Limb (tissue), 2 donors: ENCODE results near the gene DHX57.
"Not testable (repeated sequence)": the region's sequence is repeated elsewhere in the genome, so short reads cannot be mapped to it uniquely, and the experiment has no call there.

ENCODE experiments used
- DNase-seq, 2 donors: peaks; one replicate each; pipeline ENCODE4 v3.0.0-alpha.2; 2016; ENCODE audit errors: extremely low spot score in 2 of 2

The DHX57 gene

DNA sequence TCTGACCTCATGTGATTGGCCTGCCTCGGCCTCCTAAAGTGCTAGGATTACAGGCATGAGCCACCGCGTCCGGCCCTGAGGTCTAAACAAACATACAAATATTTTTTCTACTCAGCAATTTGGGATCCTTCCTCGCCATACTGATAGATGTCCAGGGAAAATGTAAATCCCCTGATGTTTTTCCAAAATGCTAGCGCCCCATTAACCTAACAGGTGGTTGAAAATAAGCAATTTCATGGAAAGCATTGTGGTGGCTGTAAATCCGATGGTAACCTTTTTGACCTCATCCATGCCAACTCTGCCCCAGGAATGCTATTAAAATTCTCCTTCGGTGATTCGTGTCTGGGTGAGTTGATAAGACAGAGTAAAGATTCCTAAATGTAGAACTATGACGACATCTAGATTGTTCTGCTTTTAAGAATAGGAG lies 78.5 kb downstream of the DHX57 start:
- no peak for DNase-seq

DNA sequence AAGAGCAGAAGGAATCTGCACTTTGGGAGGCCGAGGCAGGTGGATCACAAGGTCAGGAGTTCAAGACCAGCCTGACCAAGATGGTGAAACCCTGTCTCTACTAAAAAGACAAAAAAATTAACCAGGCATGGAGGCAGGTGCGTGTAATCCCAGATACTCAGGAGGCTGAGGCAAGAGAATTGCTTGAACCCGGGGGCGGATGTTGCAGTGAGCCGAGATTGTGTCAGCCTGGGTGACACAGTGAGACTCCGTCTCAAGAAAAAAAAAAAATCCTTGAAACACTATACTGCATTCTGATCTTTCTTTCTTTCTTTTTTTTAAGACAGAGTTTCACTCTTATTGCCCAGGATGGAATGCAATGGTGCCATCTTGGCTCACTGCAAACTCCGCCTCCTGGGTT lies 80.7 kb downstream of the DHX57 start:
- DNase-seq, result not testable (repeated sequence)

DNA sequence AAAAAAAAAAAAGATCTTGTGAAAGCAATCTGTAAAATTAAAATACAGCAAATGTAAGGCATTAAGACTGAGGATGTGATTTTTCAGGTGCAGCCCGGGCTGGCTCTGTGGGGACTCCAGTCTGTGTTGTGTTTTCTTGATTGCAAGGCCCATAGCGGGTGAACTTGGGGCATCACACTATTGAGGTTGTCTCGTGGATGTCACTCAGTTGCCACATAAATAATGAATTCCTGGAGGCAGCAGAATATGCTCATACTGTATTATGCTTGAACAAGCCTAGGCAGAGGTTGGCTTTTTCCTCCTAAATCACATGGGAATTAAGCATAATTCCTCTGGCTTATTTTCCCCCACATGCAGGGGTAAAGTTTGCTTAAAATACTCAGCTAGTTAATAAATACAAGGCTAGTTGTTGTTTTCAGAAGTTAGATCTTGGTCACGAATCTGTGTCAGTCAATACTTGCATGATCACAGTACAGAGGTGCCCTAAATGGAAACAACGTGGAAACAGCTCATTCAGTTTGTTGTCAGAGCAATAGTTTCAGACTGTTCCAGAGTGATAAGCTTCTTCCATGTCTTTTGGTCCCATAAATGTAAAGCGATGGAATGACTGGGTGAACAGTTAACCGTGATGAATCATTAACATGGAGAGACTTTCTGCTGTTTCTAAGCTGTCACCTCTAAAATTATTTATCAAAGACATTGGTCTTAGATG lies 81.3 kb downstream of the DHX57 start:
- DNase-seq, result no peak

DNA sequence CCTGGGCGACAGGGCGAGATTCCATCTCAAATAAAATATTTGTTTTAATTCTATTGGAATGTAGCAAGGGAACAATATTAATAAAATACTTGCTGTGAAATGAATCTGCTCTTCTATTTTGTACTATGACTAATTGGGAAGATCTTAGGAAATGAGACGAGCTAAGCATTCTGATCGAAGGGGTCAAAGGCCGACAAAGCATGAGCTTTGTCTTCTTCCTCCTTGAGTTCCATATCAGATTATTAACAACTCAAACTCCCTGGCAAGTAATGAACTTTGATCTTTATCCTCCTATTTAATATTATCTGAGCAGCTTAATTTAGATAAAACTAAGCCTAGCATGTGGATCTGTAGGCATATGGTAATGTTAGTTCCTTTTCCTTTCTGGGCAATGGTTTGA lies 82.2 kb downstream of the DHX57 start:
- no peak for DNase-seq

DNA sequence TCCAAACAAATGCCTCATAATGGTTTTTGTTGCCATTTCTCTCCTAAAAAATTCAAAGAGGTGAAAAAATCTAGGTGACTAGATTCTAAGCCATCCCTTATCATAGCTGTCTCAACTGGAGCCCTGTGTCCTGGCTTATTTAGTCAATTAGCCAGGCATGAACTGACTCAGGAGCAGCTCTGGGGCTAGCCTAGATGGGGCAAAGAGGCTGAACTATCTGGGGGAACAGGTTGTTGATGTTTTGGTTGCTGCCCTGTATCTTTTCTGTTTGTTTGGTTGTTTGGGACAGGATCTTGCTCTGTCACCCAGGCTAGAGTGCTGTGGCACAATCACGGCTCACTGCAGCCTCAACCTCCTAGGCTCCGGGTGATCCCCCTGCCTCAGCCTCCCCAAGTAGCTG lies 83.0 kb downstream of the DHX57 start:
- no peak for DNase-seq

DNA sequence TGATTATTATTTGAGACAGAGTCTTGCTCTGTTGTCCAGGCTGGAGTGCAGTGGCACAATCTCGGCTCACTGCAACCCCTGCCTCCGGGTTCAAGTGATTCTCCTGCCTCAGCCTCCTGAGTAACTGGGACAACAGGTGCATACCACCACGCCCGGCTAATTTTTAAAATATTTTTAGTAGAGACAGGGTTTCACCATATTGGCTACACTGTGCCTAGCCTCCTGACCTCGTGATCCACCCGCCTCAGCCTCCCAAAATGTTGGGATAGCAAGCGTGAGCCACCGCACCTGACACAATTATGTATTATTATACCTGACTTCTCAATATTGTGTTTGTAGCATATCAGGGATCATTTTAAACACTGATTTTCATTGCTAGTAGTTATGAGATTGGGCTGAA lies 83.4 kb downstream of the DHX57 start:
- not testable (repeated sequence) for DNase-seq

DNA sequence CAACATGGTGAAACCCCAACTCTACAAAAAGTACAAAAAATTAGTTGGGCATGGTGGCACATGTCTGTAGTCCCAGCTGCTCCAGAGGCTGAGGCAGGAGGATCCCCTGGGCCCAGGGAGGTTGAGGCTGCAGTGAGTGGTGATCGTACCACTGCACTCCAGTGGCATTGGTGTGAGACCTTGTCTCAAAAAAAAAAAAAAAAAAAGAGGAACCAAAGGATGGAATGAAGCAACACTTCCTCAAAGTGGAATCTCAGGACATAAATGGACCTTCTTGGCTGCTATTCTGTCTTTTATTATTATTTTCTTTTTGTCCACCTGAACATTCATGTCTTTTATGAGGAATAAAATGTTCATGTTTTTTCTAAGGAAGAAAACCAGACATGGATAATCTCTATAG lies 84.0 kb downstream of the DHX57 start:
- DNase-seq, result no peak

DNA sequence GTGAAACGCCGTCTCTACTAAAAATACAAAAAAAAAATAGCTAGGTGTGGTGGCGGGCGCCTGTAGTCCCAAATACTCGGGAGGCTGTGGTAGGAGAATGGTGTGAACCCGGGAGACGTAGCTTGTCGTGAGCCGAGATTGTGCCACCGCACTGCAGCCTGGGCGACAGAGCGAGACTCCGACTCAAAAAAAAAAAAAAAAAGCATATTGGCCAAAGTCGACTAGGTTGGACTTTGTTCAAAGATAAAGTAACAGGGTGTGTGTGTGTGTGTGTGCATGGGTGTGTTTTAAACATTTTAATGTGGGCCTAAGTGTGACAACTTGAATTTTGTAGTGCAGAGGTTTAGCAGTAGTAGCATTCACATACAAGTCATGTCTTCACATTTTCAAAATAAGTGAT lies 86.0 kb downstream of the DHX57 start:
- no peak for DNase-seq

DNA sequence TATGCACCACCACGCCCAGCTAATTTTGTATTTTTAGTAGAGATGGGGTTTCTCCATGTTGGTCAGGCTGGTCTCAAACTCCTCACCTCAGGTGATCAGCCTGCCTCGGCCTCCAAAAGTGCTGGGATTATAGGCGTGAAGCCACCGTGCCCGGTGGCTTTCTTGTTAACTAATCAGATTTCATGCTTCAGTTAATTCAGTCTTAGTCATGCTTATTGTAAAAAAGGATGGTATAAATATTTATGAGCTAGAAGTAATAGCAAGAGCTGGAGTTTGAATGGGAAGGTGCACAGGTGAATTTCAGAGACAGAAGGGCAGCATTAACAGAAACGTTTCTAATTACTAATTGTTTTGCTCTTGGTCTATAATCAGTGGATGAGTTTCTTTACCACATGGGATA lies 87.4 kb downstream of the DHX57 start:
- DNase-seq, result no peak

DNA sequence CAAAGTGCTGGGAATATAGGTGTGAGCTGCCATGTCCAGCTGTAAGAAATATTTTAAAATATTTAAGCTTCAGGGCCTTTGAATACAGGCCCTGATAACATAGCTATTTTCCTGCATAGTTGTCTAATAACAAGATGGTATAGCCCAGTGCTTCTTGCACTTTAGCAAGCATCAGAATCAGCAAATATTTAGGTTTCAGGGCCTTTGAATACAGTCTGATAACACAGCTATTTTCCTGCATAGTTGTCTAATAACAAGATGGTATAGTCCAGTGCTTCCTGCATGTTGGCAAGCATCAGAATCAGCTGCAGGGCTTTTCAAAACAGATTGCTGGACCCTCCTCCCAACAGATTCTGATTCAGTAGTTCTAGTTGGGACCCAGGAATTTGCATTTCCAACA lies 92.1 kb downstream of the DHX57 start:
- DNase-seq, result no peak

DNA sequence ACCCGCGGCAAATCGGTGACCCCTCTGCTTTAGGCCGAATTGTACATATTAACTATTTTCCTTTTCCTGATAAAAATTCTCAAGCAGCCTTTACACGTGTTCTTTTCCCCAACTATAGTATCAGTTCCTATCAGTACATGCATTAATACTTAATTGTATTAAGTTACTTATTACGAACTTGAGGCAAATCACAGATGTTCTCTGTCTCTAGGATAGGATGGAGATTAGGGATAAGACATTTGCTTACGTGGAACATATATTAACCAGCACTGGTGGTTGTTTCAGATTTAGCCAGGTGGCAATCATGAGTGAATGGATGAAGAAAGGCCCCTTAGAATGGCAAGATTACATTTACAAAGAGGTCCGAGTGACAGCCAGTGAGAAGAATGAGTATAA lies 97.0 kb downstream of the DHX57 start:
- DNase-seq, result no peak

DNA sequence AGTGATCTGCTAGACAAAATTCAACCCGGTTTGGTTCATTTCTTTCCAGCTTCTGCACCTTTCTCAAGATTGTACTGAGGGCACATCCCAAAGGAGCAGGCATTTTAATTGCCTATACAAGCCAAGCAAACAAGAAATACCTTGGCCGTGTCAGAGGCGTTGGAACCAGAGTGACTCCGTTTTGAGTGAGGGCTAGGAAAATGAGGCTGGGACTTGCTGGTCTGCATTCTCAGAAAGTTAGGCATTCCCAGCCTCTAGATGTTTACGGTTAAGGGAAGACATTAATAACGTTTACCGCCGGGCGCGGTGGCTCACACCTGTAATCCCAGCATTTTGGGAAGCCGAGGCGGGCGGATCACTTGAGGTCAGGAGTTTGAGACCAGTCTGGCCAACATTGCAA lies 99.2 kb downstream of the DHX57 start:
- no peak for DNase-seq

DNA sequence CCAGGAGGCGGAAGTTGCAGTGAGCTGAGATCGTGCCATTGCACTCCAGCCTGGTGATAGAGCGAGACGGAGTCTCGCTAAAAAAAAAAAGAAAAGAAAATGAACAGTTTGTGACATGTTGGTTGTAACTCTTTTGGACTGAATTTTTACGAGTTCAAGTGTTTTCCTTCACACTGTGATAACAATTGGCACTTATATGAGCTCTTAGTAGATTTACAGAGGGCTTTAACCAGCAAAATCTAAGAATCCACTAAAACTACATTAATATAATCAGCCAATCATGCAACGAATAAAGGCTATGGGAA lies 99.9 kb downstream of the DHX57 start:
- DNase-seq, result no peak

DNA sequence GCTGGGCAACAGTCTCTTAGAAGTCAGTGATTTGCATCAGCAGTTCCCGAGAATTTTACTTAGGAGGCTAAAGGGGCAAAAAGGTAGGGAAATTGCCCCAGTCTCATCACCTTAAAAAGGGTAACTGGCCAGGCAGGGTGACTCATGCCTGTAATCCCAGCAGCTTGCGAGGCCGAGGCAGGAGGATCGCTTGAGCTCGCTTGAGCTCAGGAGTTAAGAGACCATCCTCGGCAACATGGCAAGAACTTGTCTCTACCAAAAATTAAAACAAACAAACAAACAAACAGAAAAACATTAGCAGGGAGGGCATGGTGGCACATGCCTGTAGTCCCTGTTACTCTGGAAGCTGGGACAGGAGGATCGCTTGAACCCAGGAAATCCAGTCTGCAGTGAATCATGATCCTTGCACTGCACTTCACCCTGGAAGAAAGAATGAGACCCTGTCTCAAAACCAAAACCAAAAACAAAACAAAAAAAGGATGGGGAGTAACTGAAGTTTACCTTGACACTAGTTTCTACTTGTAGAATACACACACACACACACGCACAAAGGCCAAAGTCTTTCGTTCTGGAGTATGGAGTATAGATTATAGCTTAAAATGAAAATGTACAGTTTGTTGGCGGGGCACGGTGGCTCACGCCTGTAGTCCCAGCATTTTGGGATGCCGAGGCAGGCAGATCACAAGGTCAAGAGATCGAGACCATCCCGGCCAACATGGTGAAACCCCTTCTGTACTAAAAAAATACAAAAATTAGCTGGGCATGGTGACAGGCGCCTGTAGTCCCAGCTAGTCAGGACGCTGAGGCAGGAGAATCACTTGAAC lies 100.4 kb downstream of the DHX57 start:
- no peak for DNase-seq

DNA sequence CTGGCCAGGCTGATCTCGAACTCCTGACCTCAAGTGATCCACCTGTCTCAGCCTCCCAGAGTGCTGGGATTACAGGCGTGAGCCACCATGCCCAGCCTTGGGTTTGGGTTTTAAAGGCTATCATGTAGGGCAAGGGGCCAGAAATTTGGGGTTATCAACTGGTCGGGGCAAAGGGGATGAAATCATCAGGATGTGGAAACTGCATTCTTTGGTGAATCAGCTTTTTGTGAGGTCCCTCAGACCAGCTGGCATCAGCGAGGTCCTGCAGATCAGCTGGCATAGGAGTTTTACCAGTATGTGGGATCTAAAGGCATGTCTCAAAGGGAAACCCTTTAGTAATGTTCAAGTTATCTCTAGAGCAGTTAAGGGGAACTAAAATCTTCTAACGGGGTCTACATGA lies 104.1 kb downstream of the DHX57 start:
- no peak for DNase-seq

DNA sequence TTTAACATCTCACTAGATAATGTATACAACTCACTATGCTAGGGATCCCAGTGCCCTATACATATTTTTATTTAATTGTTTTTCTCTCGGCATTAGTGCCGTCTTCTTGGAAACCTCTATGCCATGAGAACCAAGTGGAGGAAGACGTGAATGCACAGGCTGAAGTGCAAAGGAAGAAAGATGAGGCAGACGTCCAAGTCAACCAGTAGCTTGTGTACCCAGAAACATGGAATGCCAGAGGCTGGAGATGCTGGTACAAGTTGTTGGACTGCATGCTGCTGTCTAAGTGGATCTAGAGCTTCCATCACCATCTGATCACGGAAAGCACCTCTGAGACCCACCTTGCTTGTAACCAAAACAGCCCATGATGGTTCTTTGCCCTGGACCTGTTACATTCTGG lies 110.2 kb downstream of the DHX57 start:
- DNase-seq, result no peak

DNA sequence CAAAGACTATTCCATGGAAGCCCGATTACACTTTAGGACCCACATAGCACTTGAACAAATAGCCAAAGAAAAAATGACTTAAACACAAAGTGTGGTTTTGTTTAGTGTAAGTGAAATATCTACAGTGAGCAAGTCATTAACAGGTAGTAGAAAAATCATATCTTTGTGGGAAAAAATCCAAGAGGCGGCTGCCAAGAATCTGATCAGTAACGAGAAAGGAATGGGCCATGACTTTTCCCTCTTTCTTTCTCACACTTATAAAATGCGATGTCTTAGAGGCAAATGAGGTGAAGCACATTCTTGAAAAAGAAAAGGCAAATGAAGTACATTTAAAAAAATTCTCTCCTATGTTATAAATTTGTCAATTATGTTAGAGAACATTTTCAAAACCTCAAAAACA lies 110.6 kb downstream of the DHX57 start:
- no peak for DNase-seq

DNA sequence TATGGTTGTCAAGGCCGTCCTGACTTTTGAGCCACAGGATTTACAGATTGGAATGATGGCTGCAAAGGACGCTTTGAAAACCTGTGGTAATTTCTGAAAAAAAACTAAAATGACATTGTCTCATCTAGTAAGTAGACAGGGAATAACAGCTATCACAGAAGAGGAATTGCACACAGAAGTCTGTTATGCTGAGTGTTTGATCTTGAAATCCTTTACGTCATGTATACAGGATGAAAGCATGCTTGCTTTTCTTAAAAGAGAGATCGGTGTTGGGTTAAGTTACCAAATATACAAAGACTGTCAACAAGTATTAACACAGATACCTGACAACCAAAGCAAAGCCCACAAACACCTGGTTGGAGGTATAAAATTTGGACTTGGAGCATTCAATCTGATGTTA lies 112.0 kb downstream of the DHX57 start:
- no peak for DNase-seq

DNA sequence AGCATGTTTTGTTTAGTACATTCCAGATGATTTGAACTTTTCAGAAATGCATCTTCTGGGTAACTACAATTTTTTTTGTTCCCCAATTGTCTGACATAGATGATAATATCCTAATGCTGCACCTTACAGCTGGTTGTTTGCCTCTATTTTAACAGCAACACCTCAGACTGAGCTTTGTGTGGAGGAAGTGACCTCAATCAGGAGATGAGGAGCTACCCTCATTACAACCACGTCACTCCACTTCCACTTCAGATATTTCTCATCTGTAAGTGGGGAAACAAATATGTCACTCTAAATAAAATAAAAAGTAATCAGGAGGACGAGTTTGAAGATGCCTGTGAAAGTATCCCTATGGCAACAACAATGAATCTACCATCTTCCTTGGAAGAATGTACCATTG lies 112.5 kb downstream of the DHX57 start:
- no peak for DNase-seq

DNA sequence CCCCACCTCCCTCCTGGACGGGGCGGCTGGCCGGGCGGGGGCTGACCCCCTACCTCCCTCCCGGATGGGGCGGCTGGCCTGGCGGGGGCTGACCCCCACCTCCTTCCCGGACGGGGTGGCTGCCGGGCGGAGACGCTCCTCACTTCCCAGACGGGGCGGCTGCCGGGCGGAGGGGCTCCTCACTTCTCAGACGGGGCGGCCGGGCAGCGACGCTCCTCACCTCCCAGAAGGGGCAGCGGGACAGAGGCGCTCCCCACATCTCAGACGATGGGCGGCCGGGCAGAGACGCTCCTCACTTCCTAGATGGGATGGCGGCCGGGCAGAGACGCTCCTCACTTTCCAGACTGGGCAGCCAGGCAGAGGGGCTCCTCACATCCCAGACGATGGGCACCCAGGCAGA lies 119.8 kb downstream of the DHX57 start:
- DNase-seq, result not testable (repeated sequence)

DNA sequence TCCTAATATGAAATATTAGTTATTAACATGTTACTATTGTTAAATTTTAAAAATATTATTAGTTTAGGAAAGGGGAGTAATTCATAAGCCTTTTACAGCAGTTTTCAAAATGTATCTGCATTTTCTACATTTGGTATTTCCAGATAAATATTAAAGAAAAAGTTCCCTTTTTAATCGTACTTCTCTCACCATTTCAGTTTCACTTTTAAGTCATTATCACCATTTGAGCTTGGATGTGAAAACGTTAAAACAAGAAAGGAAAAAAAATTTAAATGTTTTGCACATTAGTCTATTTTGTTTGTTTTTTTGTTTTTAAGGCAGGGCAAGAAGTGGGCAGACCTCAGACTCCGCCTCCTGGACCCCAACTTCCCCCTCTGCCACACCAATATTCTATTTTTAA lies 121.2 kb downstream of the DHX57 start:
- no peak for DNase-seq

DNA sequence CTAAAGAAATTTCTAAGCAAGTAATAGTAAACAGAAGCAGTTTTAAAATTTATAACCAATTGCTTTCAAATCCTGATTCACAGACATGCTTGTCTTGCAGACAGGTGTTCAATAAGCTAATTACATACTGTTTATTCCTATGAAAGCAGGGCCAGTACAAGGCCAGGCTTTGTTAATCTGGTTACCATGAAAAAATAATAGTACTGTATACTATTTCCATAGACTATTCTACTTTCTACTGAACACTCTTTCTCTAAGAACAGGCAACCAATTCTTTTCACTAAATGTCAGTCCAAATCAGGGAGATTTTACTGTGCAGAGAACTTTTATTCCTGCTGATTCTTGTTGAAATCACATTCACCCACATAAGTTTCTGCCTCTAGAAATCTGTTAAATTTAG lies 121.7 kb downstream of the DHX57 start:
- DNase-seq, result no peak
